CD14-positive monocyte (primary cell): ENCODE measurements around the gene EN2. TPM values are rescaled to one million over a fixed set of nuclear protein-coding genes. Genes with fewer than 3 reads are reported as not detected.

Experiments used
- DNase-seq, 3 donors: peaks; one replicate each; pipeline ENCODE4 v3.0.0-alpha.2; 2011 to 2022
- H2AFZ ChIP-seq: 2 replicates; pipeline ENCODE4 v1.6.0; 2012; ENCODE audit warnings: mild to moderate bottlenecking, low read depth, low read length, inconsistent platforms; ENCODE audit not compliant: insufficient read depth, poor library complexity, severe bottlenecking
- H3K27ac ChIP-seq, 2 donors: 1 replicate in 1 of 2; 2 replicates in 1 of 2; pipeline ENCODE4 v1.5.1; 2012 to 2013; ENCODE audit warnings: low read length in 2 of 2, control low read depth in 1 of 2, inconsistent platforms in 1 of 2, low read depth in 1 of 2, mild to moderate bottlenecking in 1 of 2
- H3K27me3 ChIP-seq, 2 donors: one replicate each; pipeline versions ENCODE4 v1.6.0 to v1.6.1; 2011 to 2013; ENCODE audit warnings: low read length in 2 of 2; ENCODE audit not compliant: control insufficient read depth in 2 of 2, insufficient read depth in 2 of 2
- H3K36me3 ChIP-seq, 2 donors: replicated peaks in 1 of 2; 1 replicate in 1 of 2; 2 replicates in 1 of 2; pipeline versions ENCODE4 v1.5.1 to v1.6.1; 2012 to 2013; ENCODE audit warnings: low read length in 2 of 2, control low read depth in 1 of 2, inconsistent platforms in 1 of 2, mild to moderate bottlenecking in 1 of 2; ENCODE audit not compliant: insufficient read depth in 2 of 2, control insufficient read depth in 1 of 2
- H3K4me1 ChIP-seq, 2 donors: 1 replicate in 1 of 2; 2 replicates in 1 of 2; pipeline versions ENCODE4 v1.5.1 to v1.6.1; 2012 to 2013; ENCODE audit warnings: low read length in 2 of 2, control low read depth in 1 of 2, inconsistent platforms in 1 of 2, mild to moderate bottlenecking in 1 of 2, moderate library complexity in 1 of 2; ENCODE audit not compliant: insufficient read depth in 2 of 2, control insufficient read depth in 1 of 2
- H3K4me2 ChIP-seq: replicated peaks from 2 replicates; pipeline ENCODE3; 2012; ENCODE audit warnings: low read length, moderate library complexity, mild to moderate bottlenecking; ENCODE audit not compliant: poor library complexity, severe bottlenecking; ENCODE audit errors: extremely low read depth
- H3K4me3 ChIP-seq, 3 experiments: fragments of 200-600 bp in 1 of 3; sonication (generic) in 1 of 3; replicated peaks in 1 of 3; 1 replicate in 2 of 3; 2 replicates in 1 of 3; pipeline ENCODE4 v1.5.1; 2011 to 2013; ENCODE audit warnings: low read length in 3 of 3, mild to moderate bottlenecking in 3 of 3, control low read depth in 2 of 3, low read depth in 2 of 3, inconsistent platforms in 1 of 3, moderate library complexity in 1 of 3
- H3K79me2 ChIP-seq: 2 replicates; pipeline ENCODE4 v1.6.0; 2012; ENCODE audit warnings: mild to moderate bottlenecking, control low read depth, inconsistent platforms, low read length, moderate library complexity; ENCODE audit not compliant: insufficient read depth
- H3K9ac ChIP-seq: 2 replicates; pipeline ENCODE4 v1.6.0; 2017; ENCODE audit warnings: low read length, mild to moderate bottlenecking; ENCODE audit not compliant: insufficient read depth, poor library complexity, severe bottlenecking
- H3K9me3 ChIP-seq, 2 donors: replicated peaks in 1 of 2; 1 replicate in 1 of 2; 2 replicates in 1 of 2; pipeline versions ENCODE4 v1.5.1 to v1.6.1; 2012 to 2013; ENCODE audit warnings: low read length in 2 of 2, control low read depth in 1 of 2; ENCODE audit not compliant: control insufficient read depth in 1 of 2, insufficient read depth in 1 of 2
- H4K20me1 ChIP-seq: 2 replicates; pipeline ENCODE4 v1.6.0; 2012; ENCODE audit warnings: mild to moderate bottlenecking, low read length, control low read depth, moderate library complexity; ENCODE audit not compliant: insufficient read depth
- H3K27ac Mint-ChIP-seq, 7 donors: one replicate each; pipeline ENCODE4 v1.8.0; 2020; ENCODE audit warnings: mild to moderate bottlenecking in 7 of 7, mixed read lengths in 7 of 7, moderate library complexity in 6 of 7, inconsistent platforms in 2 of 7
- H3K27me3 Mint-ChIP-seq, 3 donors: one replicate each; pipeline ENCODE4 v1.8.0; 2021 to 2022; ENCODE audit warnings: low read depth in 3 of 3, mild to moderate bottlenecking in 3 of 3, mixed read lengths in 3 of 3, moderate library complexity in 3 of 3, inconsistent platforms in 1 of 3
- H3K36me3 Mint-ChIP-seq, 2 donors: one replicate each; pipeline ENCODE4 v1.8.0; 2020; ENCODE audit warnings: mixed read lengths in 2 of 2, inconsistent platforms in 1 of 2, mild to moderate bottlenecking in 1 of 2
- H3K4me1 Mint-ChIP-seq: one replicate; pipeline ENCODE4 v1.8.0; 2020; ENCODE audit warnings: mild to moderate bottlenecking, mixed read lengths
- H3K4me3 Mint-ChIP-seq, 2 donors: one replicate each; pipeline ENCODE4 v1.8.0; 2020; ENCODE audit warnings: mild to moderate bottlenecking in 2 of 2, mixed read lengths in 2 of 2, moderate library complexity in 1 of 2
- H3K9me3 Mint-ChIP-seq, 7 donors: one replicate each; pipeline ENCODE4 v1.8.0; 2020 to 2022; ENCODE audit warnings: mixed read lengths in 7 of 7, mild to moderate bottlenecking in 6 of 7, moderate library complexity in 6 of 7, inconsistent platforms in 2 of 7
- WGBS: methylation state at CpG from one replicate; pipeline ENCODE4 v1.1.5; 2013; ENCODE audit warnings: missing lambda C conversion rate; ENCODE audit not compliant: insufficient coverage; 5-methylcytosine and 5-hydroxymethylcytosine counted together
- intact Hi-C, 2 donors: fragments of 100-400 bp; cut with micrococcal nuclease; formaldehyde crosslinking; loops; one replicate each; pipeline versions ENCODE4 v1.15.0 to v1.15.1; 2023
- polyA plus RNA-seq, 3 donors: library from polyadenylated mRNA; depleted of rRNA in 1 of 3; unstranded in 2 of 3; stranded (reverse) in 1 of 3; fragments of 300-500 nt in 2 of 3; fragments of >200 nt in 1 of 3; fragmentation: Illumina TruSeq in 2 of 3; gene quantifications; 1 replicate in 2 of 3; 2 replicates in 1 of 3; pipeline ENCODE4 v1.2.3, GENCODE V29; 2012 to 2021
- TF ChIP-seq, protein P1 (sequence below): fragments of 200-600 bp; IDR thresholded peaks from one replicate; pipeline ENCODE4 v1.8.0; 2022; ENCODE audit warnings: antibody characterized with exemption, mild to moderate bottlenecking

Gene EN2
- polyA plus RNA-seq, 3 donors: not detected

DNA sequence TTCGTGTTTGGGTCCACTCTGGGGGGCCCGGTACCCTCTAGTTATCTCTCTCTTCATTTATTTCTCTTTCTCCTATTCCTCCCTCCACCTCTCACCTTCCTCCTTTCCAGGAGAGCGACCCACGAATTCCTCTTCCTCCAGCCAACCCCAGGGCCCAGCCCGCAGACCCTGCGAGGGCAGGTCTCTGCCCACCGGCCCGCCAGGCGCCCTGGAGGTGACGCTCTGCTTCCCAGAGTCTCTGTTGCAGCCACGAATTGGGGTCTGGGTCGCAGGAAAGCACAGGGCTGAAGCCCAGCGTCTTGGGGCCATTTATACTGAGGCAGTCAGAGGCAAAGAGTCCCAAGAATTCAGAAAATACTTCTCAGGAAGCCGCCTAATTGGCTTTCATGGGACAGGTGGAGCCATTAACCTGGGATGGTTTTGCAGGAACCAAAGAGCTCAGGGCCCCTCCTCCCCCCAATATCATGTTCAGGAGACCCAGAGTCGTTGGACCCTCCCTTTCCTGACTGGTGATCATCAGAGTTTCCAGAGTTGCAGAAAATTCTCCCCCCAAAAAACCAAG lies 2.7 kb upstream of the EN2 start:
- Histone ChIP-seq H4K20me1 (no peaks in the 10 kb centered on the region), H3K9me3 (peaks cover 8 to 65% of the 10 kb centered on the region in 2 donors), H3K9ac (no peak overlapping the region), H3K36me3 (no peaks in the 10 kb centered on the region), H2AFZ (no peak overlapping the region), H3K4me3 (no peak overlapping the region), H3K4me2 (no peak overlapping the region), H3K4me1 (peaks cover 11 to 25% of the 10 kb centered on the region in 2 donors), H3K27me3 (peaks cover 81 to 86% of the 10 kb centered on the region in 2 donors), H3K27ac (no peak overlapping the region), H3K79me2 (no peaks in the 10 kb centered on the region)
- peak overlapping the region in 1 of 2 donors; percentile 86 for H3K4me3 Mint-ChIP-seq
- peaks cover 82 to 94% (median 89%) of the 10 kb centered on the region in 3 donors for H3K27me3 Mint-ChIP-seq
- no peak overlapping the region for H3K27ac Mint-ChIP-seq
- H3K4me1 Mint-ChIP-seq: peaks cover 29% of the 10 kb centered on the region
- TF ChIP-seq, protein P1, sequence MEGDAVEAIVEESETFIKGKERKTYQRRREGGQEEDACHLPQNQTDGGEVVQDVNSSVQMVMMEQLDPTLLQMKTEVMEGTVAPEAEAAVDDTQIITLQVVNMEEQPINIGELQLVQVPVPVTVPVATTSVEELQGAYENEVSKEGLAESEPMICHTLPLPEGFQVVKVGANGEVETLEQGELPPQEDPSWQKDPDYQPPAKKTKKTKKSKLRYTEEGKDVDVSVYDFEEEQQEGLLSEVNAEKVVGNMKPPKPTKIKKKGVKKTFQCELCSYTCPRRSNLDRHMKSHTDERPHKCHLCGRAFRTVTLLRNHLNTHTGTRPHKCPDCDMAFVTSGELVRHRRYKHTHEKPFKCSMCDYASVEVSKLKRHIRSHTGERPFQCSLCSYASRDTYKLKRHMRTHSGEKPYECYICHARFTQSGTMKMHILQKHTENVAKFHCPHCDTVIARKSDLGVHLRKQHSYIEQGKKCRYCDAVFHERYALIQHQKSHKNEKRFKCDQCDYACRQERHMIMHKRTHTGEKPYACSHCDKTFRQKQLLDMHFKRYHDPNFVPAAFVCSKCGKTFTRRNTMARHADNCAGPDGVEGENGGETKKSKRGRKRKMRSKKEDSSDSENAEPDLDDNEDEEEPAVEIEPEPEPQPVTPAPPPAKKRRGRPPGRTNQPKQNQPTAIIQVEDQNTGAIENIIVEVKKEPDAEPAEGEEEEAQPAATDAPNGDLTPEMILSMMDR: no peak
- H3K36me3 Mint-ChIP-seq: peaks cover 0 to 3% of the 10 kb centered on the region in 2 donors
- intact Hi-C loops: no loop called here
- 5% methylated on average over 12 of the region's 15 CpGs for WGBS
- no peak for DNase-seq
- H3K9me3 Mint-ChIP-seq: peaks cover 2 to 56% (median 27%) of the 10 kb centered on the region in 7 donors

DNA sequence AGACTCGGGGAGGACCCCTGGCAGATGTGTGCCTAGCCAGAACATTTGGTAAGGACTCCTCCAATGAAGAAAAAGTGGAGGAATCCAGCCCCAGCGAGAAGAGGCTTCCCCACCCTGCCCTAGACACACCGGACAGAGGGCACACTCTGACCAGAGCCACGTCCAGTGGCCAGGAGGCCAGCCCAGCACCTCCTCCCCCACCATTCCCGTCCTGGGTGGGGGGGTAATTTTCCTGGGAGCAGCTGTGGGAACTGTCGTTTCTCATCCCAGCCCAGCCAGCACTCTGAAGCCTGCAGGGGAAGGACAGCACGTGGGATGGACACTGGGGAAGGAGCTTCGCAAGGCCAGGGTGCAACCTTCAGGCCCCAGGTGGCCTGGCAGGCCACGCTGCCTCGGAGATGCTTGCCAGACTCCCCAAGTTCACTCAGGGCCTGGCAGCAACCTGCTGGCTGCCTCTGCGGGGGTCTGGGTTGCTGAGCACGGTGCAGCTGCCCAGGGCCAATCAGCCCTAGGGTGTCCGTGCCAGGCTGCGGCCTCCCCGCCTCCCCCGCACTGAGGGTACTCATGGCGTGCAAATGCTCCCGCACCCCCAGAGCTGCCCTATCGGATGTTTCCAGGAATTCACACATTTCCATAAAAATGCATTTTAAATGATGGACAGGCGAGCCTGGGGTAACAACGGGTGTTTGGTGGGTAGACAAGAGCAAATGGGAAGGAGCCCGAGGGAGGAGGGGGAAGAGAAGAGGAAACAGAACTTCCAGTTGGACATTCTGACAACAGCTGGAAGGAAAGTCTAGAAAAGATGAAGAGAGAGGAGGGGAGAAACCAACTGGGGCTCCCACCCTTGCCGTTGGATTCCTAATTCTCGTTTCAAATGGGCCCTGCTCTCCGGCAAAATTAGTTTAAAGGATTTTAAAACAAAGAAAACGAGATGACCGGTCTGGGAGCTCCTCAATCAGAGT lies 1.9 kb upstream of the EN2 start:
- peaks cover 82 to 86% of the 10 kb centered on the region in 2 donors for H3K27me3 ChIP-seq
- peak overlapping the region; percentile 5 to 86 for H3K4me3 Mint-ChIP-seq
- peaks cover 6 to 64% of the 10 kb centered on the region in 2 donors for H3K9me3 ChIP-seq
- TF ChIP-seq, protein P1: no peak
- H2AFZ ChIP-seq: peak overlapping the region; percentile 67
- WGBS: 9% methylated on average over 10 of the region's 27 CpGs
- peaks cover 2 to 56% (median 28%) of the 10 kb centered on the region in 7 donors for H3K9me3 Mint-ChIP-seq
- DNase-seq: no peak
- H4K20me1 ChIP-seq: no peaks in the 10 kb centered on the region
- H3K9ac ChIP-seq: no peak overlapping the region
- no peak overlapping the region for H3K27ac ChIP-seq
- peaks cover 82 to 94% (median 89%) of the 10 kb centered on the region in 3 donors for H3K27me3 Mint-ChIP-seq
- intact Hi-C loops: no loop called here
- peak overlapping the region in 1 of 3 experiments; percentile 77 for H3K4me3 ChIP-seq
- peaks cover 2 to 3% of the 10 kb centered on the region in 2 donors for H3K36me3 Mint-ChIP-seq
- H3K4me2 ChIP-seq: peak overlapping the region; percentile 87
- H3K36me3 ChIP-seq: no peaks in the 10 kb centered on the region
- no peak overlapping the region for H3K27ac Mint-ChIP-seq
- H3K4me1 Mint-ChIP-seq: peaks cover 26% of the 10 kb centered on the region
- no peaks in the 10 kb centered on the region for H3K79me2 ChIP-seq
- H3K4me1 ChIP-seq: peaks cover 11 to 25% of the 10 kb centered on the region in 2 donors
